Activated CD8-positive, alpha-beta memory T cell treated with anti-CD3 and anti-CD28 coated beads, Interleukin-2, amount 10 ng/mL, durations not matched to agents 7 days and 5 days (primary cell): ENCODE measurements around the gene ADAMTSL1. TPM values are rescaled to one million over a fixed set of nuclear protein-coding genes. Genes with fewer than 3 reads are reported as not detected.

Experiments used
- ATAC-seq: fragments of 150-1000 bp; cut with Tn5 transposase; one replicate; pipeline ENCODE4 v1.10.0; 2021; ENCODE audit warnings: moderate library complexity
- CTCF ChIA-PET: fragments of 350-600 bp; sonication (Branson Sonifier 250); formaldehyde crosslinking; loops from one replicate; lab custom pipeline; 2021; ENCODE audit warnings: antibody characterized with exemption; lab: Charles Lee
- DNase-seq: peaks from one replicate; pipeline ENCODE4 v3.0.0-alpha.2; 2020
- H3K27ac Mint-ChIP-seq: one replicate; pipeline ENCODE4 v1.8.0; 2021; ENCODE audit warnings: mild to moderate bottlenecking, mixed read lengths
- H3K27me3 Mint-ChIP-seq: one replicate; pipeline ENCODE4 v1.8.0; 2021; ENCODE audit warnings: mixed read lengths
- H3K36me3 Mint-ChIP-seq: one replicate; pipeline ENCODE4 v1.8.0; 2021; ENCODE audit warnings: mild to moderate bottlenecking, mixed read lengths
- H3K4me1 Mint-ChIP-seq: one replicate; pipeline ENCODE4 v1.8.0; 2021; ENCODE audit warnings: mixed read lengths
- H3K4me3 Mint-ChIP-seq: one replicate; pipeline ENCODE4 v1.8.0; 2021; ENCODE audit warnings: mild to moderate bottlenecking, moderate library complexity, mixed read lengths
- H3K9me3 Mint-ChIP-seq: one replicate; pipeline ENCODE4 v1.8.0; 2022; ENCODE audit warnings: low read depth, mixed read lengths
- total RNA-seq, 2 experiments: library from RNA; stranded (reverse); gene quantifications; one replicate each; pipeline ENCODE4 v1.2.3, GENCODE V29; 2021

The ADAMTSL1 gene
- total RNA-seq, 2 experiments from 2014 or later = not detected

- Mint-ChIP-seq H3K4me1 (no peaks in the 10 kb centered on the region), H3K9me3 (no peaks in the 10 kb centered on the region), H3K27me3 (peaks cover 10% of the 10 kb centered on the region), H3K4me3 (no peak overlapping the region), H3K27ac (no peak overlapping the region), H3K36me3 (no peaks in the 10 kb centered on the region)
- CTCF ChIA-PET = no interaction called here
- DNase-seq (no peak), ATAC-seq (no peak)
Observed at GRCh38 chr9:18909140-18910018, 435.4 kb downstream of the ADAMTSL1 start.

- Mint-ChIP-seq H3K9me3 (no peaks in the 10 kb centered on the region), H3K4me3 (no peak overlapping the region), H3K27ac (no peak overlapping the region), H3K27me3 (peaks cover 13% of the 10 kb centered on the region), H3K36me3 (no peaks in the 10 kb centered on the region), H3K4me1 (no peaks in the 10 kb centered on the region)
- CTCF ChIA-PET = no interaction called here
- ATAC-seq (no peak), DNase-seq (no peak)
Observed at GRCh38 chr9:18910435-18910834, 436.5 kb downstream of the ADAMTSL1 start.

- Mint-ChIP-seq H3K36me3 (no peaks in the 10 kb centered on the region), H3K4me3 (no peak overlapping the region), H3K4me1 (no peaks in the 10 kb centered on the region), H3K27ac (no peak overlapping the region), H3K27me3 (peaks cover 13% of the 10 kb centered on the region), H3K9me3 (no peaks in the 10 kb centered on the region)
- CTCF ChIA-PET = no interaction called here
- ATAC-seq = no peak
- no peak for DNase-seq
Observed at GRCh38 chr9:18910916-18911315, 437.0 kb downstream of the ADAMTSL1 start.

GRCh38 chr9:18911714-18912342, 437.9 kb downstream of the ADAMTSL1 start:
- CTCF ChIA-PET = no interaction called here
- DNase-seq = no peak
- Mint-ChIP-seq H3K4me1 (no peaks in the 10 kb centered on the region), H3K9me3 (no peaks in the 10 kb centered on the region), H3K4me3 (no peak overlapping the region), H3K27ac (no peak overlapping the region), H3K36me3 (no peaks in the 10 kb centered on the region), H3K27me3 (peaks cover 13% of the 10 kb centered on the region)
- ATAC-seq = no peak

- Mint-ChIP-seq H3K36me3 (no peaks in the 10 kb centered on the region), H3K27ac (no peak overlapping the region), H3K27me3 (no peaks in the 10 kb centered on the region), H3K4me1 (no peaks in the 10 kb centered on the region), H3K9me3 (no peaks in the 10 kb centered on the region), H3K4me3 (no peak overlapping the region)
- ATAC-seq (no peak), DNase-seq (no peak)
- CTCF ChIA-PET = no interaction called here
Observed at GRCh38 chr9:18920141-18921084, 446.5 kb downstream of the ADAMTSL1 start.

- no peaks in the 10 kb centered on the region for H3K36me3 Mint-ChIP-seq
- H3K4me3 Mint-ChIP-seq = no peak overlapping the region
- H3K9me3 Mint-ChIP-seq = no peaks in the 10 kb centered on the region
- H3K4me1 Mint-ChIP-seq = no peaks in the 10 kb centered on the region
- H3K27me3 Mint-ChIP-seq = no peaks in the 10 kb centered on the region
- DNase-seq = no peak
- ATAC-seq = no peak
- CTCF ChIA-PET = no interaction called here
- H3K27ac Mint-ChIP-seq = no peak overlapping the region
Observed at GRCh38 chr9:18921366-18922075, 447.6 kb downstream of the ADAMTSL1 start.

- Mint-ChIP-seq H3K4me1 (no peaks in the 10 kb centered on the region), H3K27ac (no peak overlapping the region), H3K36me3 (no peaks in the 10 kb centered on the region), H3K4me3 (no peak overlapping the region), H3K9me3 (no peaks in the 10 kb centered on the region), H3K27me3 (no peaks in the 10 kb centered on the region)
- DNase-seq (no peak), ATAC-seq (no peak)
- CTCF ChIA-PET = no interaction called here
Observed at GRCh38 chr9:18922161-18922885, 448.4 kb downstream of the ADAMTSL1 start.

GRCh38 chr9:18923167-18923566, 449.2 kb downstream of the ADAMTSL1 start:
- DNase-seq = no peak
- no peak for ATAC-seq
- Mint-ChIP-seq H3K27me3 (no peaks in the 10 kb centered on the region), H3K4me1 (no peaks in the 10 kb centered on the region), H3K4me3 (no peak overlapping the region), H3K27ac (no peak overlapping the region), H3K9me3 (no peaks in the 10 kb centered on the region), H3K36me3 (no peaks in the 10 kb centered on the region)
- CTCF ChIA-PET = no interaction called here

- no peaks in the 10 kb centered on the region for H3K27me3 Mint-ChIP-seq
- CTCF ChIA-PET = no interaction called here
- DNase-seq (no peak), ATAC-seq (no peak)
- no peak overlapping the region for H3K4me3 Mint-ChIP-seq
- no peak overlapping the region for H3K27ac Mint-ChIP-seq
- H3K9me3 Mint-ChIP-seq = no peaks in the 10 kb centered on the region
- H3K36me3 Mint-ChIP-seq = no peaks in the 10 kb centered on the region
- no peaks in the 10 kb centered on the region for H3K4me1 Mint-ChIP-seq
Observed at GRCh38 chr9:18923671-18924430, 449.9 kb downstream of the ADAMTSL1 start.

- H3K27me3 Mint-ChIP-seq = no peaks in the 10 kb centered on the region
- CTCF ChIA-PET = no interaction called here
- no peak overlapping the region for H3K27ac Mint-ChIP-seq
- H3K36me3 Mint-ChIP-seq = no peaks in the 10 kb centered on the region
- ATAC-seq = no peak
- no peak for DNase-seq
- no peaks in the 10 kb centered on the region for H3K4me1 Mint-ChIP-seq
- no peak overlapping the region for H3K4me3 Mint-ChIP-seq
- no peaks in the 10 kb centered on the region for H3K9me3 Mint-ChIP-seq
Observed at GRCh38 chr9:18925880-18926279, 451.9 kb downstream of the ADAMTSL1 start.

- no peaks in the 10 kb centered on the region for H3K9me3 Mint-ChIP-seq
- ATAC-seq (no peak), DNase-seq (no peak)
- no peak overlapping the region for H3K4me3 Mint-ChIP-seq
- no peak overlapping the region for H3K27ac Mint-ChIP-seq
- H3K4me1 Mint-ChIP-seq = no peaks in the 10 kb centered on the region
- no peaks in the 10 kb centered on the region for H3K36me3 Mint-ChIP-seq
- CTCF ChIA-PET = no interaction called here
- no peaks in the 10 kb centered on the region for H3K27me3 Mint-ChIP-seq
Observed at GRCh38 chr9:18926513-18926912, 452.6 kb downstream of the ADAMTSL1 start.

- no peaks in the 10 kb centered on the region for H3K27me3 Mint-ChIP-seq
- H3K27ac Mint-ChIP-seq = no peak overlapping the region
Observed at GRCh38 chr9:18928711-18929110, 454.8 kb downstream of the ADAMTSL1 start.

More at GRCh38 chr9:18928711-18929110, 454.8 kb downstream of the ADAMTSL1 start:
- Mint-ChIP-seq H3K4me3 (no peak overlapping the region), H3K9me3 (no peaks in the 10 kb centered on the region), H3K36me3 (no peaks in the 10 kb centered on the region), H3K4me1 (no peaks in the 10 kb centered on the region)
- CTCF ChIA-PET = interaction anchor here (0.6 kb wide), 1 partner anchor 1894 kb away, joined by 3 read pairs; no protein-coding TSS in a partner anchor
- ATAC-seq (no peak), DNase-seq (no peak)
